ENCODE results near the gene HNRNPLL.
A peak's percentile ranks its signal among the peaks of the same experiment; 100 is the strongest.

HNRNPLL gene

GRCh38 chr2:38591152-38591551, 11.6 kb downstream of the HNRNPLL start:
- no peak for DNase-seq

GRCh38 chr2:38590053-38590452, 12.7 kb downstream of the HNRNPLL start:
- DNase-seq, result no peak

GRCh38 chr2:38586931-38587330, 15.8 kb downstream of the HNRNPLL start:
- DNase-seq, result no peak

- DNase-seq, result no peak
These were observed 17.8 kb downstream of the HNRNPLL start for GRCh38 chr2:38584881-38585280.

- DNase-seq, result no peak
These were observed 18.7 kb downstream of the HNRNPLL start for GRCh38 chr2:38583994-38584393.

- DNase-seq, result no peak
These were observed 19.2 kb downstream of the HNRNPLL start for GRCh38 chr2:38583524-38583923.

GRCh38 chr2:38581193-38582147, 21.3 kb downstream of the HNRNPLL start:
- DNase-seq, result peak; percentile 75 to 80

- no peak for DNase-seq
These were observed 22.6 kb downstream of the HNRNPLL start for GRCh38 chr2:38580115-38580636.

GRCh38 chr2:38578832-38579231, 23.9 kb downstream of the HNRNPLL start:
- no peak for DNase-seq

GRCh38 chr2:38574278-38574677, 28.4 kb downstream of the HNRNPLL start:
- DNase-seq, result no peak

GRCh38 chr2:38572167-38572566, 30.6 kb downstream of the HNRNPLL start:
- no peak for DNase-seq

GRCh38 chr2:38571193-38571592, 31.5 kb downstream of the HNRNPLL start:
- DNase-seq, result no peak

GRCh38 chr2:38568724-38569436, 33.8 kb downstream of the HNRNPLL start:
- peak in 1 of 2 experiments; percentile 19 for DNase-seq

- no peak for DNase-seq
These were observed 37.4 kb downstream of the HNRNPLL start for GRCh38 chr2:38565333-38565732.

GRCh38 chr2:38561691-38562090, 41.0 kb downstream of the HNRNPLL start:
- DNase-seq, result no peak

- no peak for DNase-seq
These were observed 42.6 kb downstream of the HNRNPLL start for GRCh38 chr2:38560092-38560491.

GRCh38 chr2:38557981-38558380, 44.7 kb downstream of the HNRNPLL start:
- DNase-seq, result no peak

GRCh38 chr2:38557217-38557616, 45.5 kb downstream of the HNRNPLL start:
- no peak for DNase-seq

GRCh38 chr2:38556006-38556801, 46.5 kb downstream of the HNRNPLL start:
- DNase-seq, result peak in 1 of 2 experiments; percentile 13

GRCh38 chr2:38554973-38555595, 47.6 kb downstream of the HNRNPLL start:
- DNase-seq, result no peak

- DNase-seq, result no peak
These were observed 49.2 kb downstream of the HNRNPLL start for GRCh38 chr2:38553554-38553953.

GRCh38 chr2:38552259-38552658, 50.5 kb downstream of the HNRNPLL start:
- no peak for DNase-seq

Measured in NCI-H2081 (cell line).